ENCODE results near the gene TMEM54. TPM values are rescaled to one million over a fixed set of nuclear protein-coding genes. Genes with fewer than 3 reads are reported as not detected.

TMEM54 gene
- total and polyA plus RNA-seq, 4 donors, result 0.92 to 10.9 (median 2.6) TPM

- H3K27ac ChIP-seq (ENCODE audit: low read depth in 1 of 2, low read length in 2 of 2), result no peak overlapping the region
- no peak overlapping the region for H3K4me3 ChIP-seq (ENCODE audit: low read depth in 1 of 3, low read length in 3 of 3)
- H3K36me3 ChIP-seq (ENCODE audit: control insufficient read depth in 4 of 4, insufficient read depth in 3 of 4, low read depth in 1 of 4, low read length in 3 of 4), result no peaks in the 10 kb centered on the region
- peaks cover 0 to 7% (median 5%) of the 10 kb centered on the region in 4 donors for H3K4me1 ChIP-seq (ENCODE audit: control insufficient read depth in 4 of 4, insufficient read depth in 4 of 4, low read length in 3 of 4)
- WGBS, result 94% methylated on average over 12 of the region's 12 CpGs
- H3K9ac ChIP-seq (ENCODE audit: low read depth in 1 of 2, low read length in 2 of 2), result no peak overlapping the region
- DNase-seq (ENCODE audit: low spot score), result no peak
- no peaks in the 10 kb centered on the region for H3K27me3 ChIP-seq (ENCODE audit: control insufficient read depth in 4 of 4, insufficient read depth in 4 of 4, low read length in 3 of 4)
- H3K9me3 ChIP-seq (ENCODE audit: control insufficient read depth in 4 of 4, low read length in 3 of 4), result no peaks in the 10 kb centered on the region
- no peak for TF ChIP-seq GABPA (IDR thresholded peaks at IDR 0.05 in 1 of 2, conservative IDR thresholded peaks at IDR 0.05 in 1 of 2)
- TF ChIP-seq FOXA1 (IDR thresholded peaks at IDR 0.05), result no peak
- TF ChIP-seq HNF4G (IDR thresholded peaks at IDR 0.05), result no peak
- TF ChIP-seq FOXA2 (IDR thresholded peaks at IDR 0.05), result no peak
- TF ChIP-seq EGR1 (IDR thresholded peaks at IDR 0.05; ENCODE audit: low read depth in 2 of 2), result no peak
- TF ChIP-seq YY1 (IDR thresholded peaks at IDR 0.05), result no peak
- TF ChIP-seq RAD21 (IDR thresholded peaks at IDR 0.05), result no peak
- no peak for TF ChIP-seq HNF4A (conservative IDR thresholded peaks at IDR 0.05)
- TF ChIP-seq SP1 (IDR thresholded peaks at IDR 0.05), result no peak
- TF ChIP-seq RXRA (IDR thresholded peaks at IDR 0.05), result no peak
- TF ChIP-seq, protein P1, sequence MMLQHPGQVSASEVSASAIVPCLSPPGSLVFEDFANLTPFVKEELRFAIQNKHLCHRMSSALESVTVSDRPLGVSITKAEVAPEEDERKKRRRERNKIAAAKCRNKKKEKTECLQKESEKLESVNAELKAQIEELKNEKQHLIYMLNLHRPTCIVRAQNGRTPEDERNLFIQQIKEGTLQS (IDR thresholded peaks at IDR 0.05), result no peak
- TF ChIP-seq ZBTB33 (IDR thresholded peaks at IDR 0.05), result no peak
- TF ChIP-seq REST (IDR thresholded peaks at IDR 0.05), result no peak
- no peak for TF ChIP-seq CTCF (IDR thresholded peaks at IDR 0.05; ENCODE audit: low read depth, low read length, missing input control)
These were observed 14.8 kb upstream of the TMEM54 start for GRCh38 chr1:32915766-32916706.

- H3K36me3 ChIP-seq (ENCODE audit: control insufficient read depth in 4 of 4, insufficient read depth in 3 of 4, low read depth in 1 of 4, low read length in 3 of 4), result no peaks in the 10 kb centered on the region
- no peak overlapping the region for H3K9ac ChIP-seq (ENCODE audit: low read depth in 1 of 2, low read length in 2 of 2)
- no peak for DNase-seq (ENCODE audit: low spot score)
- WGBS, result 87% methylated on average over 5 of the region's 5 CpGs
- H3K4me3 ChIP-seq (ENCODE audit: low read depth in 1 of 3, low read length in 3 of 3), result no peak overlapping the region
- H3K27me3 ChIP-seq (ENCODE audit: control insufficient read depth in 4 of 4, insufficient read depth in 4 of 4, low read length in 3 of 4), result no peaks in the 10 kb centered on the region
- H3K9me3 ChIP-seq (ENCODE audit: control insufficient read depth in 4 of 4, low read length in 3 of 4), result no peaks in the 10 kb centered on the region
- H3K27ac ChIP-seq (ENCODE audit: low read depth in 1 of 2, low read length in 2 of 2), result no peak overlapping the region
- no peaks in the 10 kb centered on the region for H3K4me1 ChIP-seq (ENCODE audit: control insufficient read depth in 4 of 4, insufficient read depth in 4 of 4, low read length in 3 of 4)
- no peak for TF ChIP-seq RXRA (IDR thresholded peaks at IDR 0.05)
- no peak for TF ChIP-seq JUND (IDR thresholded peaks at IDR 0.05)
- TF ChIP-seq SP1 (IDR thresholded peaks at IDR 0.05), result no peak
- TF ChIP-seq EGR1 (IDR thresholded peaks at IDR 0.05; ENCODE audit: low read depth in 2 of 2), result no peak
- no peak for TF ChIP-seq HNF4G (IDR thresholded peaks at IDR 0.05)
- no peak for TF ChIP-seq FOXA2 (IDR thresholded peaks at IDR 0.05)
- TF ChIP-seq YY1 (IDR thresholded peaks at IDR 0.05), result no peak
- no peak for TF ChIP-seq ZBTB33 (IDR thresholded peaks at IDR 0.05)
- no peak for TF ChIP-seq REST (IDR thresholded peaks at IDR 0.05)
- TF ChIP-seq, protein P2, sequence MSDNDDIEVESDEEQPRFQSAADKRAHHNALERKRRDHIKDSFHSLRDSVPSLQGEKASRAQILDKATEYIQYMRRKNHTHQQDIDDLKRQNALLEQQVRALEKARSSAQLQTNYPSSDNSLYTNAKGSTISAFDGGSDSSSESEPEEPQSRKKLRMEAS (IDR thresholded peaks at IDR 0.05), result no peak
These were observed 9.1 kb upstream of the TMEM54 start for GRCh38 chr1:32910319-32910718.
